Measurements from ENCODE around the gene NPR2.

NPR2 gene

GRCh38 chr9:35801328-35802128, 10.1 kb downstream of the NPR2 start:
- Histone ChIP-seq H3K4me2 (ENCODE audit: insufficient read depth, low read length) (no peak overlapping the region), H3K9ac (ENCODE audit: low read depth, low read length) (no peak overlapping the region), H3K27me3 (ENCODE audit: insufficient read depth, low read length, poor library complexity) (no peaks in the 10 kb centered on the region), H3K36me3 (ENCODE audit: insufficient read depth, low read length) (peaks cover 26% of the 10 kb centered on the region), H2AFZ (ENCODE audit: low read depth, low read length) (no peak overlapping the region), H3K79me2 (ENCODE audit: insufficient read depth, low read length) (no peaks in the 10 kb centered on the region), H3K4me1 (ENCODE audit: insufficient read depth, low read length) (no peaks in the 10 kb centered on the region), H4K20me1 (ENCODE audit: insufficient read depth, low read length) (no peaks in the 10 kb centered on the region), H3K4me3 (ENCODE audit: low read depth in 1 of 2, low read length in 2 of 2) (no peak overlapping the region), H3K9me3 (ENCODE audit: insufficient read depth, low read length, severe bottlenecking) (no peaks in the 10 kb centered on the region), H3K27ac (ENCODE audit: low read length) (no peak overlapping the region)
- TF ChIP-seq CTCF (IDR thresholded peaks at IDR 0.05; ENCODE audit: borderline replicate concordance, extremely low read depth, low read length, poor library complexity, severe bottlenecking) (no peak), EZH2 (IDR thresholded peaks at IDR 0.05; ENCODE audit: borderline replicate concordance, low read depth, low read length, severe bottlenecking) (no peak)
- no peak for DNase-seq
- ATAC-seq (ENCODE audit: insufficient read depth, low read depth), result no peak

- Histone ChIP-seq H3K9ac (ENCODE audit: low read depth, low read length) (no peak overlapping the region), H3K4me3 (ENCODE audit: low read depth in 1 of 2, low read length in 2 of 2) (no peak overlapping the region), H3K9me3 (ENCODE audit: insufficient read depth, low read length, severe bottlenecking) (no peaks in the 10 kb centered on the region), H3K4me2 (ENCODE audit: insufficient read depth, low read length) (no peak overlapping the region), H2AFZ (ENCODE audit: low read depth, low read length) (no peak overlapping the region), H3K36me3 (ENCODE audit: insufficient read depth, low read length) (peaks cover 43% of the 10 kb centered on the region), H3K27me3 (ENCODE audit: insufficient read depth, low read length, poor library complexity) (no peaks in the 10 kb centered on the region), H3K4me1 (ENCODE audit: insufficient read depth, low read length) (peaks cover 1% of the 10 kb centered on the region), H3K27ac (ENCODE audit: low read length) (no peak overlapping the region), H3K79me2 (ENCODE audit: insufficient read depth, low read length) (no peaks in the 10 kb centered on the region), H4K20me1 (ENCODE audit: insufficient read depth, low read length) (no peaks in the 10 kb centered on the region)
- DNase-seq, result no peak
- no peak for ATAC-seq (ENCODE audit: insufficient read depth, low read depth)
- TF ChIP-seq CTCF (IDR thresholded peaks at IDR 0.05; ENCODE audit: borderline replicate concordance, extremely low read depth, low read length, poor library complexity, severe bottlenecking) (no peak), EZH2 (IDR thresholded peaks at IDR 0.05; ENCODE audit: borderline replicate concordance, low read depth, low read length, severe bottlenecking) (no peak)
These were observed 14.7 kb downstream of the NPR2 start for GRCh38 chr9:35806101-35806500.

GRCh38 chr9:35808433-35808832, 17.0 kb downstream of the NPR2 start:
- DNase-seq, result no peak
- no peak for ATAC-seq (ENCODE audit: insufficient read depth, low read depth)
- no peak overlapping the region for H3K4me2 ChIP-seq (ENCODE audit: insufficient read depth, low read length)
- peaks cover 23% of the 10 kb centered on the region for H3K4me1 ChIP-seq (ENCODE audit: insufficient read depth, low read length)
- H3K9me3 ChIP-seq (ENCODE audit: insufficient read depth, low read length, severe bottlenecking), result no peaks in the 10 kb centered on the region
- TF ChIP-seq EZH2 (IDR thresholded peaks at IDR 0.05; ENCODE audit: borderline replicate concordance, low read depth, low read length, severe bottlenecking) (no peak), CTCF (IDR thresholded peaks at IDR 0.05; ENCODE audit: borderline replicate concordance, extremely low read depth, low read length, poor library complexity, severe bottlenecking) (no peak)
- no peaks in the 10 kb centered on the region for H3K27me3 ChIP-seq (ENCODE audit: insufficient read depth, low read length, poor library complexity)
- H3K9ac ChIP-seq (ENCODE audit: low read depth, low read length), result no peak overlapping the region
- no peak overlapping the region for H3K4me3 ChIP-seq (ENCODE audit: low read depth in 1 of 2, low read length in 2 of 2)
- H3K27ac ChIP-seq (ENCODE audit: low read length), result no peak overlapping the region
- H3K79me2 ChIP-seq (ENCODE audit: insufficient read depth, low read length), result no peaks in the 10 kb centered on the region
- H4K20me1 ChIP-seq (ENCODE audit: insufficient read depth, low read length), result no peaks in the 10 kb centered on the region
- H3K36me3 ChIP-seq (ENCODE audit: insufficient read depth, low read length), result peaks cover 32% of the 10 kb centered on the region
- no peak overlapping the region for H2AFZ ChIP-seq (ENCODE audit: low read depth, low read length)

All from DND-41 (cell line).